ENCODE measurements around the gene C5. TPM values are rescaled to one million over a fixed set of nuclear protein-coding genes. Genes with fewer than 3 reads are reported as not detected.

C5 gene
- total RNA-seq, 2 experiments from 2014 or later: 0.89 to 1.3 TPM

GRCh38 chr9:120922404-120923195 is 127.5 kb downstream of the C5 start:
- peak overlapping the region; percentile 90 for H3K4me3 ChIP-seq (ENCODE audit: low read length)
- H3K4me1 Mint-ChIP-seq (ENCODE audit: low read depth): peaks cover 96% of the 10 kb centered on the region
- H3K36me3 Mint-ChIP-seq (ENCODE audit: low read depth): peaks cover 78% of the 10 kb centered on the region
- CTCF ChIA-PET: interaction anchor here (0.6 to 2.3 kb wide), 3 partner anchors 13 to 28 kb away, joined by 3 to 8 read pairs (median 4); no protein-coding TSS in a partner anchor
- peak overlapping the region; percentile 98 to 100 for H3K27ac ChIP-seq (ENCODE audit: low read depth in 1 of 2, low read length in 2 of 2)
- TF ChIP-seq CTCF (IDR thresholded peaks at IDR 0.05): no peak
- peaks cover 99% of the 10 kb centered on the region for H3K4me1 ChIP-seq (ENCODE audit: insufficient read depth, low read length)
- peak overlapping the region; percentile 100 for H3K27ac Mint-ChIP-seq
- ATAC-seq (ENCODE audit: poor library complexity) (no peak), DNase-seq (no peak)
- no peaks in the 10 kb centered on the region for H3K27me3 Mint-ChIP-seq
- H3K36me3 ChIP-seq (ENCODE audit: insufficient read depth, low read length): peaks cover 65% of the 10 kb centered on the region
- H3K9me3 ChIP-seq (ENCODE audit: control insufficient read depth in 1 of 2, insufficient read depth in 1 of 2, low read length in 2 of 2): peaks cover 0 to under 1% of the 10 kb centered on the region in 2 experiments
- no peaks in the 10 kb centered on the region for H3K9me3 Mint-ChIP-seq
- peak overlapping the region; percentile 88 for H3K4me3 Mint-ChIP-seq
- H3K27me3 ChIP-seq (ENCODE audit: control insufficient read depth in 1 of 2, insufficient read depth in 2 of 2, low read length in 2 of 2): no peaks in the 10 kb centered on the region
- POLR2A ChIA-PET: interaction anchor here (2.1 to 21.8 kb wide), 5 partner anchors 8 to 76 kb away, joined by 7 to 1343 read pairs (median 45); partner anchors contain the start of gene PHF19
- intact Hi-C loops (cut with DNase I, micrococcal nuclease): no loop called here

GRCh38 chr9:120921661-120922181 is 128.4 kb downstream of the C5 start:
- ATAC-seq (ENCODE audit: poor library complexity) (no peak), DNase-seq (peak in 1 of 14 experiments; percentile 26)
- H3K4me1 ChIP-seq (ENCODE audit: insufficient read depth, low read length): peaks cover 99% of the 10 kb centered on the region
- intact Hi-C loops (cut with DNase I, micrococcal nuclease): no loop called here
- Mint-ChIP-seq H3K4me3 (peak overlapping the region; percentile 88), H3K36me3 (ENCODE audit: low read depth) (peaks cover 87% of the 10 kb centered on the region), H3K4me1 (ENCODE audit: low read depth) (peaks cover 96% of the 10 kb centered on the region), H3K27ac (peak overlapping the region; percentile 100), H3K9me3 (no peaks in the 10 kb centered on the region), H3K27me3 (no peaks in the 10 kb centered on the region)
- ChIA-PET POLR2A (interaction anchor here (1.0 to 21.8 kb wide), 7 partner anchors 8 to 77 kb away, joined by 3 to 1343 read pairs (median 7); partner anchors contain the start of gene PHF19), CTCF (interaction anchor here (0.9 to 1.1 kb wide), 2 partner anchors 30 to 43 kb away, joined by 3 read pairs; no protein-coding TSS in a partner anchor)
- H3K27me3 ChIP-seq (ENCODE audit: control insufficient read depth in 1 of 2, insufficient read depth in 2 of 2, low read length in 2 of 2): no peaks in the 10 kb centered on the region
- peak overlapping the region; percentile 90 for H3K4me3 ChIP-seq (ENCODE audit: low read length)
- H3K9me3 ChIP-seq (ENCODE audit: control insufficient read depth in 1 of 2, insufficient read depth in 1 of 2, low read length in 2 of 2): peaks cover 0 to 3% of the 10 kb centered on the region in 2 experiments
- no peak for TF ChIP-seq CTCF (IDR thresholded peaks at IDR 0.05)
- peak overlapping the region; percentile 62 to 64 for H3K27ac ChIP-seq (ENCODE audit: low read depth in 1 of 2, low read length in 2 of 2)
- H3K36me3 ChIP-seq (ENCODE audit: insufficient read depth, low read length): peaks cover 73% of the 10 kb centered on the region

GRCh38 chr9:120920806-120921178 is 129.3 kb downstream of the C5 start:
- no peak for TF ChIP-seq CTCF (IDR thresholded peaks at IDR 0.05)
- peak overlapping the region; percentile 90 for H3K4me3 ChIP-seq (ENCODE audit: low read length)
- no peaks in the 10 kb centered on the region for H3K27me3 ChIP-seq (ENCODE audit: control insufficient read depth in 1 of 2, insufficient read depth in 2 of 2, low read length in 2 of 2)
- H3K36me3 ChIP-seq (ENCODE audit: insufficient read depth, low read length): peaks cover 75% of the 10 kb centered on the region
- no peaks in the 10 kb centered on the region for H3K9me3 Mint-ChIP-seq
- H3K4me3 Mint-ChIP-seq: peak overlapping the region; percentile 88
- ChIA-PET CTCF (interaction anchor here (1.1 kb wide), 1 partner anchor 29 kb away, joined by 3 read pairs; no protein-coding TSS in a partner anchor), POLR2A (interaction anchor here (0.7 to 21.8 kb wide), 8 partner anchors 9 to 127 kb away, joined by 3 to 1343 read pairs (median 4); partner anchors contain the start of genes FBXW2 and PHF19)
- intact Hi-C loops (cut with DNase I, micrococcal nuclease): no loop called here
- peaks cover 86% of the 10 kb centered on the region for H3K36me3 Mint-ChIP-seq (ENCODE audit: low read depth)
- no peaks in the 10 kb centered on the region for H3K27me3 Mint-ChIP-seq
- H3K9me3 ChIP-seq (ENCODE audit: control insufficient read depth in 1 of 2, insufficient read depth in 1 of 2, low read length in 2 of 2): peaks cover 0 to 3% of the 10 kb centered on the region in 2 experiments
- DNase-seq (peak in 2 of 14 experiments; percentile 55 to 65), ATAC-seq (ENCODE audit: poor library complexity) (no peak)
- H3K4me1 Mint-ChIP-seq (ENCODE audit: low read depth): peaks cover 96% of the 10 kb centered on the region
- peak overlapping the region; percentile 62 to 64 for H3K27ac ChIP-seq (ENCODE audit: low read depth in 1 of 2, low read length in 2 of 2)
- H3K4me1 ChIP-seq (ENCODE audit: insufficient read depth, low read length): peaks cover 98% of the 10 kb centered on the region
- H3K27ac Mint-ChIP-seq: peak overlapping the region; percentile 100
